GM11168 (cell line): ENCODE results near the gene RILPL1.
"Not testable (repeated sequence)": the region's sequence is repeated elsewhere in the genome, so short reads cannot be mapped to it uniquely, and the experiment has no call there.

Experiments used
- in situ Hi-C: fragments of 300-500 bp; cut with MboI; formaldehyde crosslinking; loops from one replicate; pipeline ENCODE4 v1.12.0; 2022; ENCODE audit warnings: low sequenced_read_pairs; ENCODE audit not compliant: unreplicated experiment

The RILPL1 gene

DNA sequence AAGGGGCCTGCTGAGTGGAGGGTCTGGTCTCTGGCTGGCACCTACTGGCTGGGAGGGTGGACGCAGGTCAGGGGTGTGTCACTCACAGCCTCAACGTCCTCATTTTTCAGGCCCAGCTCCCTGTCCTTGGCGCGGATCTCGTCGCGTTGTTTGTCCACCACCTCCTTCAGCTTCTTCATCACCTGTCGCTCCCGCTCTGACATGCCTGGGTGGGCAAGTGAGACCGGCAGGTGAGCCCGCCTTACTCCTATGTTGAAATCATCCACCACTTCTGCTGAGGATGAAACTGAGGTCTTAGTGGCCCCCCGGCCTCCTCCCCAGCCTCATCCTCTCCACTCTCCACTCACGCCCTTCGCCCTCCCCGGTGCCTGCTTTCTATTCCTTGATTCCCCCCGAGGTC, 34.2 kb downstream of the RILPL1 start:
- in situ Hi-C loops = no loop called here

DNA sequence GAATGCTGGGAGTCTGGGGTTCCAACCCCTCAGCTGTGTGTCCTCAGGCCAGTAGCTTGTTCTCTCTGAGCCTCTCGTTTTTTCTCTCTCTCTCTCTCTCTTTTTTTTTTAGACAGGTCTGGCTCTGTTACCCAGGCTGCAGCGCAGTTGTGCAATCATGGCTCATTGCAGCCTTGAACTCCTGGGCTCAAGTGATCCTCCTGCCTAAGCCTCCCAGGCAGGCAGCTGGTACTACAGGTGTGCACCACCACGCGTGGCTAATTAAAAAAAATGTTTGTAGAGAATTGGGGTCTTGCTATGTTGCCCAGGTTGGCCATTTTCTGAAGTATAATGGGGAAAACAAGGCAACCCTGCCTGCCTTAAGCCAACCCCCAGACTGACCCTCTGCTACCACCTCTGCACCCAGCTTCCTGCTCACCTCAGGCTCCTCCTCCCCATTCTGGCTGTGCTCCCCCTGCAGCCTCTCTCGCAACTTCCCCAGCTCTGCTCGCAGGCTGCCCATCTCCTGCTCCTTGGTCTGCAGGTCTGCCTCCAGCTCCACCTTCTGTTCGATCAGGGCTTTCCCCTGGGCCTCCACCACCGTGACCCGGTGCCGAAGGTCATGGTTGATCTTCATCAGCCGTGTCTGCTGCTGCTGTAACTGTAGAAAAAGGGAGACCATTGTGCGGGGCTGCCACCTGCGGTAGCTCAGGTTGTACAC, 35.2 kb downstream of the RILPL1 start:
- in situ Hi-C loops = no loop called here

DNA sequence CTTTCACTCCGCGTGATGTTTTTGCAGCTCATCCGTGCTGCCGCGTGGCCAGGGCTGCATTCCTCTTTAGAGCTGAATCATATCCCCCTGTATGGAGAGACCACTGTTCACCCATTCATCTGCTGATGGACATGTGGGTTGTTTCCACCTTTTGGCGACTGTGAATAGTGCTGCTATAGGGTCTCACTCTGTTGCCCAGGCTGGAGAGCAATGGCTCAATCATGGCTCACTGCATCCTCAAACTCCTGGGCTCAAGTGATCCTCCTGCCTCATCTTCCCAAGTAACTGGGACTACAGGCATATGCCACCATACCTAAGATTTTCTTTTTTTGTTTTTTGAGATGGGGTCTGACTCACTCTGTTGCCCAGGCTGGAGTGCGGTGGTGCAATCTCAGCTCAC, 36.5 kb downstream of the RILPL1 start:
- in situ Hi-C loops = no loop called here

DNA sequence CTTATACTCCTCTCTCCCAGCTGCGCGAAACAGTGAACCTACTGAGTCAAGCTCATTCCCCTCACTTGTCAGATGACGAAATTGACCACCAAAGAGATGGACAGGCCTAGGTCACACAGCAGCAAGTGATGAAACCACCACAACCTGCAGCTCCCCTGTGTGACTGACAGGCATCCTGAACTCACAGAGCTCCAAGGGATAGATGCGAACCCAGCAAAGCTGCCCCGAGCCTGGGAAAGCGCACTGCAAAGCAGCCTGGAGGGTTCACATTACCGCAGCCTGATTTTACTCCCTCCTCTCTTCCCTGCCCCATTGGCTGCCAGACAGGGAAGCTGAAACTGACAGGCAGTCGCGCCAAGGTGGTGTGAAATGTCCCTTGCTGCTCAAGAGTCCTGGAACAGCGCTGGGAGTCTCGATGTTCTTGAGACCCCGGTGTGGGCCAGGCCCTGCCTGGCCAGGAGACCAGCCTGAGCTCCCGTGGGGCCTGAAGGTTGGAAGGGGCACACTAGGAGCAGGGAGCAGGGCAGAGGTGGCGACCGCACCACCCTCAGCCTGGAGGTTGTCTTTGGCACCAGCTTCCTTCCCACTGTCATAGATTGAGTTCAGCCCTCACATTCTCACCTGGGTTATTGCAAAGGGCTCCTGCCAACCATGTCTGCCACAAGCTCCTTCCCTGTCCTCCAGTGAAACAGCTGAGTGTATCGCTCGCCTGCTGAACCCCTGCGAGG, 39.2 kb downstream of the RILPL1 start:
- in situ Hi-C loops = no loop called here

DNA sequence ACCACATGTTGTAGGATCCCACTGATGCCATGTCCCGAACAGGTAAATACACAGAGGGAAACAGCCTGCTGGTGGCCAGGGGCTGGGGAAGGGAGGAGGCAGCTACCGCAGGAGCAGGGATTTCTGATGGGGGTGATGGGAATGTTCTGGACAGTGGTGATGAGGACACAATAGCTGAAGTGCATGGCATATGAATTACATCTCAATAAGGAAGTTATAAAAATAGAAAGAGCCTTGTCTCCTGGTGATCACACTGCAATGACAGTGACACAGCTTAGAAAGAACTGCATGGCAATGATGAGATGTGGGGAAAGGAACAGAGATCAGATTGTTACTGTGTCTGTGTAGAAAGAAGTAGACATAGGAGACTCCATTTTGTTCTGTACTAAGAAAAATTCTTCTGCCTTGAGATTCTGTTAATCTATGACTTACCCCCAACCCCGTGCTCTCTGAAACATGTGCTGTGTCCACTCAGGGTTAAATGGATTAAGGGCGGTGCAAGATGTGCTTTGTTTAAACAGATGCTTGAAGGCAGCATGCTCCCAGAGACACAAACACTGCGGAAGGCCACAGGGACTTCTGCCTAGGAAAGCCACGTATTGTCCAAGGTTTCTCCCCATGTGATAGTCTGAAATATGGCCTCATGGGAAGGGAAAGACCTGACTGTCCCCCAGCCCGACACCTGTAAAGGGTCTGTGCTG, 41.0 kb downstream of the RILPL1 start:
- in situ Hi-C loops = not testable (repeated sequence)

DNA sequence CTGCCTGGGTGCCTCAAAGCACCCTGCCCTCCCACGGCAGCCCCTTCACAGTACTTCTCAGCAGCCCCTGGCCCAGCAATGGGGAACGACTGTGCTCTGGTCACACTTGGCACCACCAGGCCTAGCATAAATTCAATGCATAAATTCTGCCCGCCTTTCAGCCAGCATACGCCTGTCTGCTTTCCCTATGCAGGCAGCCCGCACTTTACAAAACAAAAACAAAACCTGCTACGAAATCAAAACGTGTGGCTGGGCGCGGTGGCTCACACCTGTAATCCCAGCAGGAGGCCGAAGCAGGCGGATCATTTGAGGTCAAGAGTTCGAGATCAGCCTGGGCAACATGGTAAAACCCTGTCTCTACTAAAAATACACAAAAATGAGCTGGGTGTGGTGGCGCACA, 42.0 kb downstream of the RILPL1 start:
- in situ Hi-C loops = no loop called here

DNA sequence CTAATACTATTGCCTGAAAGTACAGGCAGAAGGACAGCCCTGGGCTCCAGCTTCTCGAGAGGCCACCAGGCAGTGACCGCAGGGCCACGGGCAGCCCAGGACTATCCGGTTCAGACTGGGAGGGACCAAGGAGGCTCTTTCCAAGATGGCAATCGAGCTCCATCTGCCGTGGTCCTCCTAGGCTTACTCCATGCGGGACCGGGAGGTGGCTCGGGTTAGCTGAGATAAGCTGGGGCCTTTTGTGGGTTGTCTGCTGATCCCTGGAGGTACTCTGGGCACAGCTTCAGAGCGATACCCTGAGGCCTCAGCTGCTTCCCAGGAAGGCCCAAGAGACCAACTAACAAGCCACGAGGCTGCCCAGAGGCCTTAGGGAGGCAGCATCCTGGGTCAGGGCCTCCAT, 42.5 kb downstream of the RILPL1 start:
- in situ Hi-C loops = no loop called here

DNA sequence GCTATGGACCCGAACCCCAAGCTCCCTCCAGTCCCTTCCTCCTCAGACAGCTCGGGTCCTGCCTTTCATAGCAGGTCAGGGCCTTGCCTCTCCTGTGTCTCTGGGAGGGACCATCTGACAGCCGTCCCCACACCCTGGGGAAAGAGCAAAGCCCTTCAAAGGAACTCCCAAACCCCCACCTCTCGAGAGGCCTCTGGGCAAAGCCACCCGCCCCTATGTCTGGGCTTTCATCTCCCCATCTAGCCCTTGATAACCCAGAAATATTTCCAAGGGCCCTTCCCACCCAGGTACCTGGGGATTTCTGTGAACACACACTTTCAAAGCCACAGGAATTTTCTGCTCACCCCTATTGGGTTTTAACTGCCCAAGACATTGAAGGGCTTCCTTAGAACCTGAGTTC, 43.4 kb downstream of the RILPL1 start:
- in situ Hi-C loops = no loop called here

DNA sequence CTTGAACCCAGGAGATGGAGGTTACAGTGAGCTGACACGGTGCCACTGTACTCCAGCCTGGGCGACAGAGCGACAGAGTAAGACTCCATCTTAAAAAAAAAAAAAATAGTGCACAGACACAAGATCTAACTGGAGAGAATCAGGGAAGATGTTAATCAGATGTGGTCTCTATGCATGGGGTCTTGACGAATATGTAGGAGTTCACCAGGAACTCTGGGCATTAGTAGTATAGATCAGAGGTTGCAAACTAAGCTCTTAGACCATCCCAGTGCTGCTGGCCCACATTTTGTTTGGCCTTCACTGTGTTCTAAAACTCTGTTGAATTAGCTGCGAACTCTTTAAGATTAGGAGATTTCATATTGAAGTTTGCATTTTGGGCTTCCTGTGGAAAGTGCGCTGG, 43.9 kb downstream of the RILPL1 start:
- in situ Hi-C loops = no loop called here

DNA sequence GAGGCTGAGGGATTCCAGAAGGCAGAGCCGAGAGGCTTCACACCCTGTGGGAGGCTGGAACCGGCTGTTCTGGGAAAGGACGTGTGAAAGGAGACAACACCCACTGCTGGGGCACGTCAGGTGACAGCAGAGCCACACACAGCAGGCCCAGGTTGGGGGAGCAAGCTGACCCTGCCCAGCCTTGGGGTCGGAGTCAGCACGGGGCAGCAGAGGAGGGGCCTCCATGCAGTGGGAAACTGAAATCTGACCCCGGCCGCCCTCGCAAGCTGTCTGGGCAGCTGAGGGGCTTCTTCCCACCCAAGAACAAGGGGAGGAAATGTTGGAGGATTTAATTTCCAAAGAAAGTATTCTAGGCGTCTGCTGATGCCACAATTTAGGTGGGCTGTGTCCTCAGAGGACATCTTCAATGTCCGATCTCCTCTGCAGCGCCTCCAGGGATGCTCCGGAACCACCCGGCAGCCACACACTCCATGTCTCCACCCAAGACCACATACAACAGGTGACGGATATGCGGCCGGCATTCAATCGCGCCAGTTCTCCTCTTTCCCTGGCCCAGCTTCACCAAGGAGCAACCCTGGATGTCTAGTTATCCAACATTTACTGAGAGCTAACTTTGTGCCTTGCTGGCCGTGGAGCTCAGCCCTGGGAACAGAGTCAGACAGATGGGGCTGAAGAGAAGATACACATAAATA, 44.8 kb downstream of the RILPL1 start:
- in situ Hi-C loops = no loop called here

DNA sequence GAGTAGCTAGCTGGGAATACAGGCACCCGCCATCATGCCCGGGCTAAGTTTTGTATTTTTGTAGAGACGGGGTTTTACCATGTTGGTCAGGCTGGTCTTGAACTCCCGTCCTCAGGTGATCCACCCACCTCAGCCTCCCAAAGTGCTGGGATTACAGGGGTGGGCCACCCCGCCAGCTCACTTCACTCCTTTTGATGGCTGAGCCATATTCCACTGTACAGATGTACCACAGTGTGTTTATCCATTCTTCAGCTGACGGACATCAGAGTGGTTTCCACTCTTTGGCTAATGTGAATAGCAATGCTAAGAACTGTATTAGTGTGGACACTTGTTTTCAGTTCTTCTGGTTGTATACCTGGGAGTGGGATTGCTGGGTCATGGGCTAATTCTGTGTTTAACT, 46.1 kb downstream of the RILPL1 start:
- in situ Hi-C loops = no loop called here

DNA sequence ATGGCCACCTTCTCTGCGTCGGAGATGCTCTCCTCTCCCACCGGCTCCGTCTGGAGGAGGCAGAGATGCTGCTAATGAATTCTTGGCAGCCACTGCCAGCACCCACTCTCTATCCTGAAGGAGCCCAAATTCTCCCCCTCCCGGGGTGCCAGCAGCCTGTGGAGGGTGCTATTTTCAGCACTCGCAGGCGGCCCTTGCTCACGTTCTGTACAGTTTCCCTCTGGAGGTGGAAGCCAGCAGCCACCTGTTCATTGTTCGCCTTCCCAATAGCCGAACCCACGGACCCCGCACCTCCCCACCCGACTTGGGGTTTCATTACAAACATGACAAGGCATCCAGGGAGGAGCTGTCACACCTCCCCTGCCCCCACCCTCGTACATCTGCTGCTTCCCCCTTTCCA, 47.8 kb downstream of the RILPL1 start:
- in situ Hi-C loops = no loop called here

DNA sequence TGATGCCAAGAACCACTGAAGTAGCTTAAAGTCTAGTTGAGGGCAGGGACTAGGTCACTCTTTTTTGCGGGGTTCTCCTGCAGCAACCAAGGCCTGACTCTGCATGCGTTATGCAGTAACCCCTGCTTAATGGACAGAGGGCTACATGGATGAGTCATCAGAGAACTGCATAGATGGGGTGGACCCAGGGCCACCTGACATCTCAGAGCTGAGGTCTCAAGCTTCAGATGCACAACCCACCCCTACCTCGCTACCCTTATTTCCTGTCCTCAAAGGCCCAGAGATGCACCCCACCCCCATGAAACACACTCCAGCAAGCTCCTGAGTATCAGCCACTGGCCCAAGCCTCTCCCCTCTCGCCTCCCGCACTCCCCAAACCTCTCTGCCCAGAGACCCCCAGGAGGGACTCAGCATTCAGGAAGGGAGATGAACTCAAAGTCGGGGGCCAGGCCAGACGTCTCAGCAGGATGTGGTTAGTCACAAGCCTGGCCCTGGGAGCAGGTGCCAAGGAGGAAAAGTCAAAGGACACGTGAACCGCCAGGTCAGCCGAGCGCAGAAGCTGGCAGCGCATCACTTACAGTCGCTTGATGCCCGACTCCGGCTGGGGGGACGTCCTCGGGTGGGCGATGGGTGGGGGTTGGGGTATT, 49.8 kb downstream of the RILPL1 start:
- in situ Hi-C loops = no loop called here

DNA sequence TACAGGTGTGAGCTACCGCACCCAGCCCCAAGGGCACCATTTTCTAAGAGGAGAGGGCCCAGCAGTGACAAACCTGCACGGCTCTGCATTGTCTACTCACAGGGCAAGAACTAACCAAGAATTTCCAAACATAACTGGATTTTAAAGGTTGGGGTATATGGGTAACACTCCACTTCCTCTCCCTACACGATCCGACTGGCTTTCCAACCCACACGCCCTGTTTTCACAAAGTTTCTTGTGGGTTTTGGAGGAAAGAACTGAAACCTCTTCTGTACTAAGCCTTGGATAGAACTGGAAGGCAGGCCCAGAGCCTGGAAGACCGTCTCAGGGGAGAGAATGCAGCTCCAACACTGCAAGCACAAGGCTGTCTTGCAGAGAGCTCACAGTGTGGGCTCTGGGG, 50.6 kb downstream of the RILPL1 start:
- in situ Hi-C loops = no loop called here

DNA sequence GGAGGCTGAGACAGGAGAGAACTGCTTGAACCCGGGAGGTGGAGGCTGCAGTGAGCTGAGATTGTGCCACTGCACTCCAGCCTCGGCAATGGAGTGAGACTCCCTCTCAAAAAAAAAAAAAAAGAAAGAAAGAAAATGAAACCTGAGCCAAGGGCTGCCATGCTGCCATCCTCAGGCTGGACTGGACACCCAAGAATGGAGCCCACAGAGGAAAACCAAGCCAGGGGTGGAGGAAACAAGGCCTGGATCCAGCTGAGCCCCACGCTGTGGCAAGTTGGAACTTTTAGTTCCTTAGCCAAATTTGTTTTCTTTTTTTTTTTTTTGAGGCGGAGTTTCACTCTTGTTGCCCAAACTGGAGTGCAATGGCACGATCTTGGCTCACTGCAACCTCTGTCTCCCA, 52.3 kb downstream of the RILPL1 start:
- in situ Hi-C loops = not testable (repeated sequence)

DNA sequence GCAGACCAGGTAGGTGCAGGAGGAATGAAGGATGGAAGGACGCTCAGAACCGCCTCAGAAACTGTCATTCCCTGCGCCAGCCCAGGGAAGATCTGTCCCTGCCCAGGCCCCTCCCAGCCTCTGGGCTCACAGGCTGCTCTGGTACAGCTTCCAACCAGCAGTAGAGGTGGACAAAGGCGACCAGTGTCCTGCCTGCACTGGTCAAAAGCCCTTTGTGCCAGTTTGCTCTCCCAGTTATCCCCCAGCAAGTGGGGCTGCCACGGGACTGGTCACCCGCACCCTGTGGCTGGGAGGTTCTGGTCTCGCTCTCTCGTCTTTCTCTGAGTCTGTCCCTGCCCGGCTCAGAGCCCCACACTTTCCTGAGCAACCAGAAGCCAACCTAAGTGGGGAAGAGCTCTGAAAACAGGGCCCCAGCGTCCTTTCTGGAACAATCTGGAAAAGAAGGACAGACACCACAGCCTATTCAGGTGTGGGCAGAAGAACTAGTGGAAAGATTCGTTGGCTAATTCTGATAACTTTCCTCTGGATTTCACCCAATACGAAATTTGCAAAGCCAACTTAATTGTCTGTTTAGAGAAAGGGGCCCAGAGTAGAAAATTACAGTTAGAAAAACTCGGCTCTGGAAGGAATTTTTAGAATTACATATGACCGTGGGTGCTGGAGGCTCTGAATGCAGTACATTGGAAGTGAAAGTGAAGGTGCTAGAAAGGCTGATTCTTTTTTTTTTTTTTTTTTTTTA, 53.9 kb downstream of the RILPL1 start:
- in situ Hi-C loops = loop anchor here (10.0 kb wide), 1 partner anchor 95 kb away; no protein-coding TSS in a partner anchor

DNA sequence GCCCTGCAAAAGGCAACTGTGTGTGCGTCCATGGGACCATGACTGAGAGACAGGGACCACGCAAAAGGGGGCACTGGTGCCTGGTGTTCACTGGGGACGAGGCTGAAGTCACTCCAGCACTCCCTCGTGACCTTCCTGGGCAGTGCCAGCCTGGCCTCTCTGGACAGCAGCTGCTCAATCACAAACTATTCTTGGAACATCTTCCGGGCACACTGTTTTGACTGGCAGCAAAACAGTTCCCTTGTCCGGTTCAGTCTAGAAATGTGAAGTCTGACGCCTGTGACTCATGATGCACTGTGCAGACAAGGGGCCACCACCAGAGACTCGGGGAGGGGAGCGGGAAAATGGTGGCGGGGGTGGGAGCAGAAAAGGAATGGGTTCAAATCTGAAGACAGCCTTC, 54.8 kb downstream of the RILPL1 start:
- in situ Hi-C loops = loop anchor here (10.0 kb wide), 1 partner anchor 96 kb away; no protein-coding TSS in a partner anchor

DNA sequence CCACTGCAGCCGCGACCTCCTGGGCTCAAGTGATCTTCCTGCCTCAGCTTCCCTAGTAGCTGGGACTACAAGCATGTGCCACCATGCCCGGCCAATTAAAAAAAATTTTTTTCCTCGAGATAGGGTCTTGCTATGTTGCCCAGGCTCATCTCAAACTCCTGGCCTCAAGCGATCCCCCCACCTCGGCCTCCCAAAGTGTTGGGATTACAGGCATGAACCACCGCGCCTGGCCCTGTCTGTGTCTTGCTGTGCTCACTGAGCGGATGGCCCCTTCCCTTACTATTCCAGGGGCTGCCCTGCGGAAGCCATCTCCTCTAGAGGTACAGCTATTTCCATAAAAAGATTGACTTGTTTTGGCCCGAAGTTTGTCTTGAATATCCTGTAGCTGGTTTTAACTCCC, 55.5 kb downstream of the RILPL1 start:
- in situ Hi-C loops = loop anchor here (10.0 kb wide), 1 partner anchor 97 kb away; no protein-coding TSS in a partner anchor

DNA sequence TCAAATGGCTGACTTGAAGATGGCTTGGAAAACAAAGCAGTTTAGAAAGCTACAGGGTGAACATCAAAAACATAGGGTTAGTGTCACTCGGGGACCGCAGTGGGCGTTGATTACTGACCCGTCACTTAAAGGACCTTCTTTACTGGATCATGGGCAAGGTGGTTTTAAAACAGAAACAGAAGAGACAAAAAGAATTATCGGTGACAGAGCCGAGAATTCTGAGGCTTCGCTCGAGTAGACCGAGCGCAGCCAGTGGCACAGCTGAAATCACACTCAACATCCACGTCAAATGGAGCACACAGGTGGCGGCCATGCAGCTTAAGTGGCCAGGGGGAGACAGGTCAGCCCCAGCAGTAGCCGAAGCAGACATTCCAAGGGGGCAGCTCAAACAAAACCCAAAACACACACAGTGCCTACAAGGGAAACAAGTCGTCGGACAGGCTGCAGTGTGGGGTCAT, 58.2 kb downstream of the RILPL1 start:
- in situ Hi-C loops = loop anchor here (10.0 kb wide), 1 partner anchor 100 kb away; no protein-coding TSS in a partner anchor
